HEK293 (cell line): ENCODE measurements around the gene FSD1.

ENCODE experiments used
- CTCF ChIA-PET: fragments of 350-600 bp; formaldehyde crosslinking; extraction: SDS; loops from one replicate; lab custom pipeline; 2021; ENCODE audit warnings: antibody characterized with exemption; lab: Yijun Ruan, JAX
- POLR2A ChIA-PET: fragments of 300-600 bp; formaldehyde crosslinking; extraction: SDS; loops from one replicate; lab custom pipeline; 2020; ENCODE audit warnings: antibody characterized with exemption, inconsistent platforms; lab: Yijun Ruan, JAX
- H3K27ac ChIP-seq: fragments of 200-500 bp; sonication (Bioruptor generic); 2 replicates; pipeline ENCODE4 v1.5.1; 2014; ENCODE audit warnings: low read depth, low read length, control low read depth, inconsistent platforms; ENCODE audit errors: extremely low read depth
- H3K36me3 ChIP-seq, 2 experiments: fragments of 200-500 bp in 1 of 2; sonication (Bioruptor generic) in 1 of 2; 1 replicate in 1 of 2; 2 replicates in 1 of 2; pipeline ENCODE4 v1.5.1; 2014 to 2017; ENCODE audit warnings: inconsistent platforms in 2 of 2, low read length in 2 of 2; ENCODE audit not compliant: control insufficient read depth in 2 of 2, insufficient read depth in 1 of 2
- H3K4me1 ChIP-seq: fragments of 200-500 bp; sonication (Bioruptor generic); 2 replicates; pipeline ENCODE4 v1.5.1; 2014; ENCODE audit warnings: mild to moderate bottlenecking, low read length, inconsistent platforms; ENCODE audit not compliant: control insufficient read depth, insufficient read depth
- H3K4me3 ChIP-seq: 2 replicates; pipeline ENCODE4 v1.5.1; 2011; ENCODE audit warnings: low read depth, mild to moderate bottlenecking, control low read depth, low read length, moderate library complexity
- H3K9me3 ChIP-seq: fragments of 200-500 bp; sonication (Bioruptor generic); 2 replicates; pipeline ENCODE4 v1.5.1; 2014; ENCODE audit warnings: low read depth, low read length, inconsistent platforms; ENCODE audit not compliant: control insufficient read depth, insufficient read depth
- ELK4 ChIP-seq: IDR thresholded peaks from 2 replicates; pipeline ENCODE4 v1.6.1; 2011; ENCODE audit warnings: mild to moderate bottlenecking, low read depth, low read length, borderline replicate concordance
- FEZF1 ChIP-seq: fragments of 450-650 bp; formaldehyde crosslinking; IDR thresholded peaks from 2 replicates; pipeline ENCODE4 v1.5.1; 2016; ENCODE audit warnings: missing biosample characterization, missing genetic modification characterization
- GLI4 ChIP-seq: fragments of 450-650 bp; formaldehyde crosslinking; IDR thresholded peaks from 2 replicates; pipeline ENCODE4 v1.5.1; 2016; ENCODE audit warnings: missing biosample characterization, missing genetic modification characterization
- KLF1 ChIP-seq: fragments of 450-650 bp; formaldehyde crosslinking; IDR thresholded peaks from 2 replicates; pipeline ENCODE4 v1.5.1; 2016; ENCODE audit warnings: missing biosample characterization, missing genetic modification characterization
- KLF9 ChIP-seq: fragments of 450-650 bp; formaldehyde crosslinking; IDR thresholded peaks from 2 replicates; pipeline ENCODE4 v1.5.1; 2016; ENCODE audit warnings: missing biosample characterization, missing genetic modification characterization, low read depth
- MEIS1 ChIP-seq: sonication (generic); formaldehyde crosslinking; IDR thresholded peaks from 2 replicates; pipeline ENCODE4 v1.8.1; 2022; ENCODE audit warnings: missing genetic modification reagents, mild to moderate bottlenecking, borderline replicate concordance
- PRDM10 ChIP-seq: fragments of 450-650 bp; formaldehyde crosslinking; IDR thresholded peaks from 2 replicates; pipeline ENCODE4 v1.5.1; 2016; ENCODE audit warnings: missing biosample characterization, missing genetic modification characterization
- SP7 ChIP-seq: fragments of 450-650 bp; formaldehyde crosslinking; IDR thresholded peaks from 2 replicates; pipeline ENCODE4 v1.5.1; 2016; ENCODE audit warnings: missing biosample characterization, missing genetic modification characterization
- ZIC2 ChIP-seq: fragments of 450-650 bp; formaldehyde crosslinking; IDR thresholded peaks from 2 replicates; pipeline ENCODE4 v1.5.1; 2016; ENCODE audit warnings: missing biosample characterization, missing genetic modification characterization
- ZNF202 ChIP-seq: fragments of 450-650 bp; formaldehyde crosslinking; IDR thresholded peaks from 2 replicates; pipeline ENCODE4 v1.5.1; 2016; ENCODE audit warnings: missing biosample characterization, missing genetic modification characterization, borderline replicate concordance
- ZNF211 ChIP-seq: fragments of 450-650 bp; formaldehyde crosslinking; IDR thresholded peaks from 2 replicates; pipeline ENCODE4 v1.5.1; 2016; ENCODE audit warnings: low read depth, missing biosample characterization, missing genetic modification characterization
- ZNF311 ChIP-seq: fragments of 450-650 bp; formaldehyde crosslinking; IDR thresholded peaks from 2 replicates; pipeline ENCODE4 v1.5.1; 2017; ENCODE audit warnings: missing biosample characterization, missing genetic modification characterization, borderline replicate concordance
- ZNF366 ChIP-seq: fragments of 450-650 bp; formaldehyde crosslinking; conservative IDR thresholded peaks from 2 replicates; pipeline ENCODE4 v1.5.1; 2016; ENCODE audit warnings: missing biosample characterization, missing genetic modification characterization
- ZNF423 ChIP-seq: fragments of 450-650 bp; formaldehyde crosslinking; IDR thresholded peaks from 2 replicates; pipeline ENCODE4 v1.5.1; 2016; ENCODE audit warnings: missing biosample characterization, missing genetic modification characterization
- ZNF473 ChIP-seq: fragments of 450-650 bp; formaldehyde crosslinking; IDR thresholded peaks from 2 replicates; pipeline ENCODE4 v1.5.1; 2017; ENCODE audit warnings: missing biosample characterization, missing genetic modification characterization
- ZNF501 ChIP-seq: fragments of 450-650 bp; formaldehyde crosslinking; IDR thresholded peaks from 2 replicates; pipeline ENCODE4 v1.5.1; 2016; ENCODE audit warnings: missing biosample characterization, missing genetic modification characterization
- ZNF558 ChIP-seq: fragments of 450-650 bp; formaldehyde crosslinking; IDR thresholded peaks from 2 replicates; pipeline ENCODE4 v1.5.1; 2016; ENCODE audit warnings: missing biosample characterization, missing genetic modification characterization
- ZNF747 ChIP-seq: fragments of 450-650 bp; formaldehyde crosslinking; IDR thresholded peaks from 2 replicates; pipeline ENCODE4 v1.5.1; 2016; ENCODE audit warnings: missing biosample characterization, missing genetic modification characterization
- ZSCAN16 ChIP-seq: fragments of 450-650 bp; formaldehyde crosslinking; IDR thresholded peaks from 2 replicates; pipeline ENCODE4 v1.5.1; 2016; ENCODE audit warnings: missing biosample characterization, missing genetic modification characterization

Gene FSD1

GRCh38 chr19:4367336-4367723, 62.9 kb downstream of the FSD1 start:
- POLR2A ChIA-PET, result no interaction called here
- H3K36me3 ChIP-seq, result peaks cover 9 to 52% of the 10 kb centered on the region in 2 experiments; a peak in 2 of 3 replicates

GRCh38 chr19:4367781-4368127, 63.4 kb downstream of the FSD1 start:
- no peaks in the 10 kb centered on the region for H3K9me3 ChIP-seq
- ChIA-PET CTCF (interaction anchor here (3.9 to 4.7 kb wide), 2 partner anchors 15 to 100 kb away, joined by 14 to 19 read pairs; no protein-coding TSS in a partner anchor), POLR2A (interaction anchor here (0.8 to 1.0 kb wide), 2 partner anchors 25 to 104 kb away, joined by 3 to 5 read pairs; partner anchors contain the start of gene MPND)
- TF ChIP-seq ZIC2 (tag by site-specific recombination) (0 out of 2 replicates have a peak, but pooled peaks have one; percentile 9), ZNF747 (tag by site-specific recombination) (no peak), ZNF366 (no peak), KLF1 (tag by site-specific recombination) (0 out of 2 replicates have a peak, but pooled peaks have one; percentile 9), FEZF1 (tag by site-specific recombination) (no peak), GLI4 (tag by site-specific recombination) (no peak), ZNF473 (tag by site-specific recombination) (no peak)
- 0 out of 2 replicates have a peak, but pooled peaks cover 5% of the 10 kb centered on the region for H3K4me1 ChIP-seq
- no peak overlapping the region for H3K27ac ChIP-seq
- H3K36me3 ChIP-seq, result peaks cover 9 to 48% of the 10 kb centered on the region in 2 experiments; a peak in 2 of 3 replicates
- H3K4me3 ChIP-seq, result no peak overlapping the region

More at GRCh38 chr19:4367336-4367723, 62.9 kb downstream of the FSD1 start:
- Histone ChIP-seq H3K4me3 (no peak overlapping the region), H3K4me1 (0 out of 2 replicates have a peak, but pooled peaks cover 5% of the 10 kb centered on the region), H3K27ac (no peak overlapping the region), H3K9me3 (no peaks in the 10 kb centered on the region)
- TF ChIP-seq PRDM10 (tag by site-specific recombination) (no peak), ZNF501 (tag by site-specific recombination) (no peak), ZNF211 (tag by site-specific recombination) (no peak), KLF9 (tag by site-specific recombination) (no peak), ELK4 (no peak), ZNF311 (tag by site-specific recombination) (no peak), ZNF423 (tag by site-specific recombination) (no peak), SP7 (no peak), ZNF558 (tag by site-specific recombination) (no peak), ZNF202 (tag by site-specific recombination) (no peak), MEIS1 (CRISPR knock-in tag) (no peak), ZSCAN16 (no peak)
- CTCF ChIA-PET, result interaction anchor here (1.6 to 4.7 kb wide), 3 partner anchors 15 to 100 kb away, joined by 8 to 19 read pairs (median 14); partner anchors contain the start of gene SH3GL1
